Embryonic facial prominence (tissue), 1 donor: Measurements from ENCODE around the gene COBLL1.

Experiments
- DNase-seq: peaks from one replicate; pipeline ENCODE4 v3.0.0-alpha.2; 2016; ENCODE audit errors: extremely low spot score

COBLL1 gene

GRCh38 chr2:164823126-164823525, 18.5 kb downstream of the COBLL1 start:
- DNase-seq, result no peak

- no peak for DNase-seq
Measured at GRCh38 chr2:164821338-164821737, 20.3 kb downstream of the COBLL1 start.

- DNase-seq, result no peak
Measured at GRCh38 chr2:164818149-164819136, 23.2 kb downstream of the COBLL1 start.

GRCh38 chr2:164816900-164817299, 24.7 kb downstream of the COBLL1 start:
- no peak for DNase-seq

- DNase-seq, result no peak
Measured at GRCh38 chr2:164816046-164816445, 25.6 kb downstream of the COBLL1 start.

GRCh38 chr2:164815071-164815793, 26.4 kb downstream of the COBLL1 start:
- no peak for DNase-seq

- DNase-seq, result no peak
Measured at GRCh38 chr2:164813535-164813934, 28.1 kb downstream of the COBLL1 start.

GRCh38 chr2:164812378-164812777, 29.2 kb downstream of the COBLL1 start:
- DNase-seq, result no peak

- no peak for DNase-seq
Measured at GRCh38 chr2:164811819-164812218, 29.8 kb downstream of the COBLL1 start.

GRCh38 chr2:164810843-164811242, 30.8 kb downstream of the COBLL1 start:
- DNase-seq, result no peak

- DNase-seq, result no peak
Measured at GRCh38 chr2:164808776-164809175, 32.8 kb downstream of the COBLL1 start.

GRCh38 chr2:164803776-164804466, 37.7 kb downstream of the COBLL1 start:
- DNase-seq, result no peak

GRCh38 chr2:164802095-164802707, 39.4 kb downstream of the COBLL1 start:
- no peak for DNase-seq

GRCh38 chr2:164800572-164800971, 41.1 kb downstream of the COBLL1 start:
- DNase-seq, result no peak

GRCh38 chr2:164797627-164798026, 44.0 kb downstream of the COBLL1 start:
- DNase-seq, result no peak

GRCh38 chr2:164796999-164797398, 44.6 kb downstream of the COBLL1 start:
- no peak for DNase-seq

- no peak for DNase-seq
Measured at GRCh38 chr2:164794432-164795231, 47.0 kb downstream of the COBLL1 start.

- DNase-seq, result no peak
Measured at GRCh38 chr2:164794016-164794415, 47.6 kb downstream of the COBLL1 start.

GRCh38 chr2:164793529-164793928, 48.1 kb downstream of the COBLL1 start:
- DNase-seq, result no peak

- DNase-seq, result no peak
Measured at GRCh38 chr2:164792316-164793170, 49.1 kb downstream of the COBLL1 start.
